K562 (cell line): ENCODE data around the gene TMC6. TPM values are rescaled to one million over a fixed set of nuclear protein-coding genes. Genes with fewer than 3 reads are reported as not detected.

Experiments used
- ATAC-seq: fragments of 200-7000 bp; cut with Tn5 transposase; 3 replicates; pipeline ENCODE4 v1.9.1; 2020; ENCODE audit warnings: moderate library complexity
- BruUV-seq: library from RNA; stranded (reverse); fragments of 400-500 nt; replicated peaks from 2 replicates; lab custom pipeline; 2021; lab: Mats Ljungman, UMichigan
- CTCF ChIA-PET: fragments of 300-600 bp; formaldehyde crosslinking; extraction: SDS; loops from one replicate; lab custom pipeline; 2021; ENCODE audit warnings: low intra/inter-chr PET ratio; lab: Yijun Ruan, JAX
- POLR2A ChIA-PET: fragments of 300-600, 350-650 bp; sonication (Branson Sonifier 250); formaldehyde crosslinking; extraction: SDS; loops from one replicate; lab custom pipeline; 2021; ENCODE audit warnings: antibody characterized with exemption, inconsistent platforms; lab: Yijun Ruan, JAX
- DNase-seq, 4 experiments: peaks; one replicate each; pipeline versions ENCODE4 v3.0.0 to v3.0.0-alpha.2; 2011 to 2018; ENCODE audit warnings: low spot score in 3 of 4, mixed read lengths in 3 of 4; ENCODE audit errors: extremely low read depth in 1 of 4
- FAIRE-seq: peaks from 2 replicates; lab custom pipeline; 2011; peaks lifted over from hg19 to GRCh38; lab: Jason Lieb, UNC
- H2AFZ ChIP-seq: 2 replicates; pipeline ENCODE4 v1.6.0; 2011; ENCODE audit warnings: low read depth, low read length, control low read depth, inconsistent platforms
- H3K27ac ChIP-seq: fragments of 200-600 bp; 3 replicates; pipeline ENCODE4 v1.8.0; 2011; ENCODE audit warnings: low read depth, mild to moderate bottlenecking, control low read depth, inconsistent platforms, low read length, moderate library complexity, mixed read lengths; ENCODE audit errors: extremely low read depth
- H3K27me3 ChIP-seq, 2 experiments: fragments of 300-600 bp in 1 of 2; 2 replicates in 1 of 2; 3 replicates in 1 of 2; pipeline versions ENCODE4 v1.6.0 to v1.8.0; 2011; ENCODE audit warnings: inconsistent platforms in 2 of 2, low read length in 2 of 2, mild to moderate bottlenecking in 1 of 2, mixed read lengths in 1 of 2, moderate library complexity in 1 of 2; ENCODE audit not compliant: control insufficient read depth in 2 of 2, insufficient read depth in 2 of 2
- H3K36me3 ChIP-seq: fragments of 300-600 bp; 3 replicates; pipeline ENCODE4 v1.8.0; 2011; ENCODE audit warnings: mild to moderate bottlenecking, low read length, inconsistent platforms; ENCODE audit not compliant: control insufficient read depth, insufficient read depth
- H3K4me1 ChIP-seq, 2 experiments: fragments of 200-600 bp in 1 of 2; replicated peaks in 1 of 2; 2 replicates in 1 of 2; 3 replicates in 1 of 2; pipeline versions ENCODE4 v1.5.1 to v1.8.0; 2011; ENCODE audit warnings: inconsistent platforms in 2 of 2, low read length in 2 of 2, mild to moderate bottlenecking in 1 of 2, mixed read lengths in 1 of 2, moderate library complexity in 1 of 2; ENCODE audit not compliant: control insufficient read depth in 2 of 2, insufficient read depth in 2 of 2
- H3K4me2 ChIP-seq: 2 replicates; pipeline ENCODE4 v1.6.1; 2011; ENCODE audit warnings: low read length, control low read depth, inconsistent platforms, mixed read lengths; ENCODE audit not compliant: insufficient read depth
- H3K4me3 ChIP-seq: fragments of 200-600 bp; sonication (generic), shearing (Covaris generic); 2 replicates; pipeline ENCODE4 v1.5.1; 2016; ENCODE audit warnings: control low read depth, inconsistent platforms
- H3K79me2 ChIP-seq: fragments of 200-600 bp; 3 replicates; pipeline ENCODE4 v1.8.0; 2011; ENCODE audit warnings: low read length, inconsistent platforms; ENCODE audit not compliant: control insufficient read depth, insufficient read depth
- H3K9ac ChIP-seq, 2 experiments: 2 replicates each; pipeline versions ENCODE4 v1.6.0 to v1.6.1; 2011; ENCODE audit warnings: low read depth in 2 of 2, low read length in 2 of 2, control low read depth in 1 of 2, inconsistent platforms in 1 of 2, mild to moderate bottlenecking in 1 of 2, mixed read lengths in 1 of 2; ENCODE audit not compliant: insufficient read depth in 1 of 2
- H3K9me1 ChIP-seq: one replicate; pipeline ENCODE4 v1.6.0; 2011; ENCODE audit warnings: inconsistent platforms, mild to moderate bottlenecking, low read length, moderate library complexity; ENCODE audit not compliant: control insufficient read depth, insufficient read depth
- H3K9me3 ChIP-seq: replicated peaks from 2 replicates; pipeline ENCODE4 v1.5.1; 2011; ENCODE audit warnings: low read depth, low read length, inconsistent platforms; ENCODE audit not compliant: control insufficient read depth, insufficient read depth
- H4K20me1 ChIP-seq: replicated peaks from 2 replicates; pipeline ENCODE4 v1.6.1; 2011; ENCODE audit warnings: low read length, inconsistent platforms, mixed read lengths; ENCODE audit not compliant: control insufficient read depth, insufficient read depth
- ARID1B ChIP-seq: fragments of 450-650 bp; IDR thresholded peaks from 2 replicates; pipeline ENCODE4 v1.6.1; 2016; ENCODE audit warnings: antibody characterized with exemption, mild to moderate bottlenecking, inconsistent platforms
- CC2D1A ChIP-seq: fragments of 450-650 bp; IDR thresholded peaks from 2 replicates; pipeline ENCODE4 v1.6.1; 2017; ENCODE audit warnings: mild to moderate bottlenecking
- CHAMP1 ChIP-seq: fragments of 450-650 bp; IDR thresholded peaks from 2 replicates; pipeline ENCODE4 v1.6.1; 2016; ENCODE audit warnings: mild to moderate bottlenecking
- E2F3 ChIP-seq: fragments of 250-450 bp; sonication (Bioruptor Pico); IDR thresholded peaks from 2 replicates; pipeline ENCODE4 v1.4.0; 2020; ENCODE audit warnings: mild to moderate bottlenecking
- EP300 ChIP-seq: IDR thresholded peaks from 2 replicates; pipeline ENCODE4 v1.6.1; 2012; ENCODE audit warnings: low read length, improper control_type of control experiment
- HOXB6 ChIP-seq: fragments of 250-450 bp; sonication (Bioruptor Pico); IDR thresholded peaks from 2 replicates; pipeline ENCODE4 v1.5.1; 2022; ENCODE audit warnings: mild to moderate bottlenecking, borderline replicate concordance
- MEIS2 ChIP-seq: fragments of 450-650 bp; IDR thresholded peaks from 2 replicates; pipeline ENCODE4 v1.6.1; 2014; ENCODE audit warnings: mild to moderate bottlenecking; ENCODE audit not compliant: partially characterized antibody
- ZNF592 ChIP-seq: fragments of 450-650 bp; IDR thresholded peaks from 2 replicates; pipeline ENCODE4 v1.6.1; 2017; ENCODE audit warnings: antibody characterized with exemption, mild to moderate bottlenecking
- WGBS: fragments of 100-300 bp; shearing (Covaris generic); methylation state at CpG from one replicate; pipeline ENCODE4 v1.1.6; 2016; ENCODE audit warnings: low coverage, mixed read lengths; ENCODE audit not compliant: insufficient coverage; ENCODE audit errors: missing lambda C conversion rate; 5-methylcytosine and 5-hydroxymethylcytosine counted together
- in situ Hi-C: fragments of 300-500 bp; cut with MboI; formaldehyde crosslinking; loops from 4 replicates; pipeline ENCODE4 v1.15.0; 2018; ENCODE audit warnings: inconsistent platforms, mixed read lengths
- intact Hi-C: fragments of 100-400 bp; cut with micrococcal nuclease; formaldehyde crosslinking; loops from 2 replicates; pipeline ENCODE4 v1.14.2; 2022
- polyA plus RNA-seq, 8 experiments: library from polyadenylated mRNA; depleted of rRNA in 4 of 8; stranded (reverse) in 5 of 8; unstranded in 3 of 8; fragments of >200 nt; fragmentation: Nextera tagmentation in 2 of 8; fragmentation: Illumina TruSeq in 1 of 8; extraction: Ambion mirVana in 2 of 8; extraction: Trizol in 1 of 8; gene quantifications; 2 replicates each; pipeline versions ENCODE4 v1.2.1 to v1.2.3, GENCODE V29; 2011 to 2014; ENCODE audit warnings: inconsistent platforms in 1 of 8, missing spikeins in 1 of 8
- total RNA-seq, 7 experiments: library from RNA; depleted of rRNA in 6 of 7; stranded (reverse); fragments of >200 nt in 6 of 7; fragmentation: Illumina TruSeq in 2 of 7; extraction: Trizol in 2 of 7; gene quantifications; 2 replicates each; pipeline versions ENCODE4 v1.2.1 to v1.2.3, GENCODE V29; 2011 to 2021; ENCODE audit warnings: low replicate concordance in 1 of 7
- TF ChIP-seq, protein P1 (sequence below): fragments of 250-450 bp; sonication (Bioruptor Pico); IDR thresholded peaks from 2 replicates; pipeline ENCODE4 v1.6.1; 2021; ENCODE audit warnings: mild to moderate bottlenecking

The TMC6 gene
- total and polyA plus RNA-seq, 9 of the 15 experiments (the other 6 are each of a cell fraction or from before 2014, with no cell fraction given): 4.1 to 351 (median 66.9) TPM

DNA sequence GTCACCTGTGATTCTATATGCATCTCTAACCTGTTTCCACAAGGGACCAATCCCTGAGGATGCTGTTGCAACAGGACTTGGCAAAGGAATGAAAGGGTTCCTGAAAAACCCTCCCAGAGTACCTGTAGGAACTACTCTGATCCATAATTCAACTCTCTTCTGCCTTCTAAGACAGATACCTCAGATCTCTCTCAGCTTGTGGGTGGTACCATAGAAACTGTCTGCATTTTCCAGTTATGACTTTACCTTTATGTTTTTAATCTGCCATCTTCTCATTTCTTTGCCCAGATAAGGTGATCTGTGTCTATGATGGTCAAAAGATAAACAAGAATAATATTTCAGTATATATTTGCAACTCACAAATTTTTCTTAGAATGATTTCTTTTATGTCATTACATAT, 65.1 kb downstream of the TMC6 start:
- FAIRE-seq: no peak

DNA sequence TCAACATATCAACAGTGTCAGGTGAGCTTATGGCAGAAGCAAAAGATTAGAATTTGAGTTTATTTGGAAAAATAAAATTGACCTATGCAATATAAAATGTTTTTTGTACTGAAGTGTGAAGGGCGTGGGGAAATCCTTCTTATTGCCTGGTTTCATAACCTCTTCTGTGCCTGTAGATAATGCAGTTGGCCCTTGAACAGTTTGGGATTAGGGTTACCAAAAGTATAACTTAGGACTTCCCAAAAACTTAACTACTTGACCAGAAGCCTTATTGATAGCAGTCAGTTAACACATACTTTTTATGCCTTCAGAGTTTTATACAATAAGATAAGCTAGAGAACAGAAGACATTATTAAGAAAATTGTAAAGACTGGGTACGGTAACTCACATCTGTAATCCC, 66.0 kb downstream of the TMC6 start:
- Histone ChIP-seq H3K36me3 (peaks cover under 1% of the 10 kb centered on the region; the same call in 2 of the 3 replicates), H3K4me1 (peaks cover 12 to 18% of the 10 kb centered on the region in 2 experiments; a peak in 3 of 5 replicates), H3K79me2 (no peaks in the 10 kb centered on the region), H3K27ac (no peak overlapping the region), H4K20me1 (no peaks in the 10 kb centered on the region), H3K9me3 (no peaks in the 10 kb centered on the region), H3K9ac (no peak overlapping the region), H3K9me1 (no peaks in the 10 kb centered on the region), H3K4me3 (no peak overlapping the region), H2AFZ (no peak overlapping the region), H3K27me3 (no peaks in the 10 kb centered on the region), H3K4me2 (no peak overlapping the region)
- FAIRE-seq: no peak
- no peak for ATAC-seq
- ChIA-PET POLR2A (interaction anchor here (1.2 kb wide), 1 partner anchor 22 kb away, joined by 3 read pairs; no protein-coding TSS in a partner anchor), CTCF (no interaction called here)
- in situ Hi-C loops: no loop called here
- 62% methylated on average over 2 of the region's 2 CpGs for WGBS
- no peak for DNase-seq
- BruUV-seq: no TSS peak
- intact Hi-C loops: no loop called here
- TF ChIP-seq E2F3 (CRISPR knock-in tag) (no peak), EP300 (no peak), ZNF592 (0 out of 2 replicates have a peak, but pooled peaks have one; percentile 22), CC2D1A (no peak), ARID1B (peak; percentile 12; the same call in 1 of the 2 replicates), HOXB6 (no peak), CHAMP1 (no peak)
- TF ChIP-seq, protein P1, sequence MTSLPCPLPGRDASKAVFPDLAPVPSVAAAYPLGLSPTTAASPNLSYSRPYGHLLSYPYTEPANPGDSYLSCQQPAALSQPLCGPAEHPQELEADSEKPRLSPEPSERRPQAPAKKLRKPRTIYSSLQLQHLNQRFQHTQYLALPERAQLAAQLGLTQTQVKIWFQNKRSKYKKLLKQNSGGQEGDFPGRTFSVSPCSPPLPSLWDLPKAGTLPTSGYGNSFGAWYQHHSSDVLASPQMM (CRISPR knock-in tag): no peak

More for the DNA sequence above, 65.1 kb downstream of the TMC6 start:
- no TSS peak for BruUV-seq
- H4K20me1 ChIP-seq: no peaks in the 10 kb centered on the region
- ChIA-PET CTCF (no interaction called here), POLR2A (no interaction called here)
- no peak overlapping the region for H3K9ac ChIP-seq
- ATAC-seq (no peak), DNase-seq (no peak)
- peaks cover 5% of the 10 kb centered on the region; the same call in 2 of the 3 replicates for H3K36me3 ChIP-seq
- H3K9me3 ChIP-seq: no peaks in the 10 kb centered on the region
- intact Hi-C loops (no loop called here), in situ Hi-C loops (no loop called here)
- no peak overlapping the region for H2AFZ ChIP-seq
- H3K79me2 ChIP-seq: no peaks in the 10 kb centered on the region
- no peaks in the 10 kb centered on the region for H3K27me3 ChIP-seq
- no peak overlapping the region for H3K4me3 ChIP-seq
- H3K9me1 ChIP-seq: no peaks in the 10 kb centered on the region
- TF ChIP-seq MEIS2: no peak
- H3K27ac ChIP-seq: no peak overlapping the region
- no peak overlapping the region for H3K4me2 ChIP-seq
- H3K4me1 ChIP-seq: peaks cover 12% of the 10 kb centered on the region in 2 experiments; a peak in 3 of 5 replicates
